ENCODE results near the gene C1orf159.

GRCh38 chr1:1055841-1056736, 59.8 kb downstream of the C1orf159 start:
- TF ChIP-seq, protein P1, sequence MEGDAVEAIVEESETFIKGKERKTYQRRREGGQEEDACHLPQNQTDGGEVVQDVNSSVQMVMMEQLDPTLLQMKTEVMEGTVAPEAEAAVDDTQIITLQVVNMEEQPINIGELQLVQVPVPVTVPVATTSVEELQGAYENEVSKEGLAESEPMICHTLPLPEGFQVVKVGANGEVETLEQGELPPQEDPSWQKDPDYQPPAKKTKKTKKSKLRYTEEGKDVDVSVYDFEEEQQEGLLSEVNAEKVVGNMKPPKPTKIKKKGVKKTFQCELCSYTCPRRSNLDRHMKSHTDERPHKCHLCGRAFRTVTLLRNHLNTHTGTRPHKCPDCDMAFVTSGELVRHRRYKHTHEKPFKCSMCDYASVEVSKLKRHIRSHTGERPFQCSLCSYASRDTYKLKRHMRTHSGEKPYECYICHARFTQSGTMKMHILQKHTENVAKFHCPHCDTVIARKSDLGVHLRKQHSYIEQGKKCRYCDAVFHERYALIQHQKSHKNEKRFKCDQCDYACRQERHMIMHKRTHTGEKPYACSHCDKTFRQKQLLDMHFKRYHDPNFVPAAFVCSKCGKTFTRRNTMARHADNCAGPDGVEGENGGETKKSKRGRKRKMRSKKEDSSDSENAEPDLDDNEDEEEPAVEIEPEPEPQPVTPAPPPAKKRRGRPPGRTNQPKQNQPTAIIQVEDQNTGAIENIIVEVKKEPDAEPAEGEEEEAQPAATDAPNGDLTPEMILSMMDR (IDR thresholded peaks at IDR 0.05), result no peak
- no peak for TF ChIP-seq POLR2A (IDR thresholded peaks at IDR 0.05)
